Activated naive CD4-positive, alpha-beta T cell treated with anti-CD3 and anti-CD28 coated beads for 36 hours (primary cell): ENCODE data around the gene TP53BP2. TPM values are rescaled to one million over a fixed set of nuclear protein-coding genes. Genes with fewer than 3 reads are reported as not detected.

Experiments
- CTCF ChIA-PET: fragments of 350-600 bp; sonication (Branson Sonifier 250); formaldehyde crosslinking; loops from one replicate; lab custom pipeline; 2021; ENCODE audit warnings: antibody characterized with exemption; lab: Charles Lee
- DNase-seq: peaks from one replicate; pipeline ENCODE4 v3.0.0-alpha.2; 2020
- H3K27ac Mint-ChIP-seq: one replicate; pipeline ENCODE4 v1.8.0; 2021; ENCODE audit warnings: mild to moderate bottlenecking, mixed read lengths
- H3K27me3 Mint-ChIP-seq: one replicate; pipeline ENCODE4 v1.8.0; 2021; ENCODE audit warnings: low read depth, mixed read lengths
- H3K36me3 Mint-ChIP-seq: one replicate; pipeline ENCODE4 v1.8.0; 2021; ENCODE audit warnings: low read depth, mixed read lengths
- H3K4me1 Mint-ChIP-seq: one replicate; pipeline ENCODE4 v1.8.0; 2021; ENCODE audit warnings: low read depth, mixed read lengths
- H3K4me3 Mint-ChIP-seq: one replicate; pipeline ENCODE4 v1.8.0; 2021; ENCODE audit warnings: mild to moderate bottlenecking, moderate library complexity, mixed read lengths
- H3K9me3 Mint-ChIP-seq: one replicate; pipeline ENCODE4 v1.8.0; 2021; ENCODE audit warnings: mixed read lengths
- intact Hi-C: fragments of 100-400 bp; cut with micrococcal nuclease; formaldehyde crosslinking; loops from one replicate; pipeline ENCODE4 v1.15.1; 2023
- total RNA-seq, 2 experiments: library from RNA; stranded (reverse); gene quantifications; one replicate each; pipeline ENCODE4 v1.2.3, GENCODE V29; 2021

The TP53BP2 gene
- total RNA-seq, 2 experiments from 2014 or later, result 40.8 to 44.2 TPM

GRCh38 chr1:223780949-223781348 lies 64.8 kb downstream of the TP53BP2 start:
- Mint-ChIP-seq H3K27me3 (no peaks in the 10 kb centered on the region), H3K9me3 (no peaks in the 10 kb centered on the region), H3K36me3 (peaks cover 26% of the 10 kb centered on the region), H3K4me1 (peaks cover 14% of the 10 kb centered on the region), H3K4me3 (no peak overlapping the region), H3K27ac (no peak overlapping the region)
- CTCF ChIA-PET, result interaction anchor here (1.1 to 1.2 kb wide), 3 partner anchors 9 to 73 kb away, joined by 3 read pairs; no protein-coding TSS in a partner anchor
- intact Hi-C loops, result no loop called here
- DNase-seq, result no peak

DNA sequence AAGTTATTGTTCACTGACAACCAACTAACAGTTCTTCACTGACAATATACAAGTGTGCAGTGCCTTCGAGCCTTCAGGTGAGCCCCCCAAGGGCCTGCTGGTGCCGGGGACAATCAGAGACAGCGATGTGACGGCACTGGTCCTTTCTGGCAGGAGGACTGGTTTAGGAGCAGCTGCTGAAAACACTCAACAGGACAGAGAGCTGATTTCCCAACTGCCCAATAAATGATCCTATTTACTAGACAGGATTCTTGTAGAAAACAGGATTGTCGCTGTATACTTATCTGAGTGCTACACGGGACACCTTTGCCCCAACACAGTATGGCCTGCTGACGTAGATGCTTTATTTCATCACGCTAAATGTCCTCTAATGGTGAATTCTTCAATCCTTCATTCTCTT lies 65.4 kb downstream of the TP53BP2 start:
- Mint-ChIP-seq H3K27ac (no peak overlapping the region), H3K4me1 (peaks cover 20% of the 10 kb centered on the region), H3K4me3 (no peak overlapping the region), H3K36me3 (peaks cover 28% of the 10 kb centered on the region), H3K27me3 (no peaks in the 10 kb centered on the region), H3K9me3 (no peaks in the 10 kb centered on the region)
- intact Hi-C loops, result no loop called here
- DNase-seq, result no peak
- CTCF ChIA-PET, result interaction anchor here (1.0 to 1.2 kb wide), 3 partner anchors 31 to 85 kb away, joined by 3 read pairs; no protein-coding TSS in a partner anchor

GRCh38 chr1:223776826-223777454 lies 68.8 kb downstream of the TP53BP2 start:
- no peaks in the 10 kb centered on the region for H3K9me3 Mint-ChIP-seq
- H3K27me3 Mint-ChIP-seq, result no peaks in the 10 kb centered on the region
- intact Hi-C loops, result loop anchor here (1.0 to 5.0 kb wide), 6 partner anchors 51 to 655 kb away; partner anchors contain the start of gene WDR26
- H3K4me1 Mint-ChIP-seq, result peaks cover 37% of the 10 kb centered on the region
- no peak for DNase-seq
- H3K4me3 Mint-ChIP-seq, result no peak overlapping the region
- peak overlapping the region; percentile 86 for H3K27ac Mint-ChIP-seq
- CTCF ChIA-PET, result no interaction called here
- peaks cover 33% of the 10 kb centered on the region for H3K36me3 Mint-ChIP-seq

GRCh38 chr1:223776075-223776814 lies 69.5 kb downstream of the TP53BP2 start:
- intact Hi-C loops, result loop anchor here (1.0 to 5.0 kb wide), 6 partner anchors 50 to 656 kb away; partner anchors contain the start of gene WDR26
- peak overlapping the region; percentile 10 for H3K4me3 Mint-ChIP-seq

DNA sequence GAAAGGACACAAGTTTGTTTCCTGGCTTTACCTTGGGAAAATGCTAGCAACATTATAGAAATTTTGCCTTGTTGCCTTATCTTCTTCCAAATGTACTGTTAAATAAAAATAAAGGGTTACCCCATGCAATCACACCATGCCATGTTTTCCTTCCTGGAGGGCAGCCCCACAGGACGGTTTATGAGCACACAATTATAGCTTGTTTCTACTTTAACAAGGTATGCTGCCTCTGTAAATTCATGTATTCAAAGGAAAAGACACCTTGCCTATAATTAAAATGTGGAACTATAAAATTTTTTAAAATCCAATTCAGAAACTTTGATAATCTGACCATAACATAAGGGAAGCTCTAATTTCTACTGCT lies 70.1 kb downstream of the TP53BP2 start:
- Mint-ChIP-seq H3K27ac (peak overlapping the region; percentile 86), H3K4me3 (no peak overlapping the region), H3K36me3 (peaks cover 33% of the 10 kb centered on the region), H3K4me1 (peaks cover 41% of the 10 kb centered on the region), H3K27me3 (no peaks in the 10 kb centered on the region), H3K9me3 (no peaks in the 10 kb centered on the region)
- intact Hi-C loops, result loop anchor here (1.0 to 5.0 kb wide), 6 partner anchors 49 to 657 kb away; partner anchors contain the start of gene WDR26
- DNase-seq, result no peak
- CTCF ChIA-PET, result interaction anchor here (1.0 to 2.3 kb wide), 3 partner anchors 26 to 79 kb away, joined by 3 to 10 read pairs (median 4); no protein-coding TSS in a partner anchor

More at GRCh38 chr1:223776075-223776814, 69.5 kb downstream of the TP53BP2 start:
- no peaks in the 10 kb centered on the region for H3K27me3 Mint-ChIP-seq
- H3K27ac Mint-ChIP-seq, result peak overlapping the region; percentile 86
- CTCF ChIA-PET, result interaction anchor here (1.0 to 2.3 kb wide), 3 partner anchors 27 to 80 kb away, joined by 3 to 10 read pairs (median 4); no protein-coding TSS in a partner anchor
- H3K9me3 Mint-ChIP-seq, result no peaks in the 10 kb centered on the region
- H3K4me1 Mint-ChIP-seq, result peaks cover 41% of the 10 kb centered on the region
- H3K36me3 Mint-ChIP-seq, result peaks cover 33% of the 10 kb centered on the region
- peak; percentile 83 for DNase-seq

GRCh38 chr1:223775054-223775453 lies 70.7 kb downstream of the TP53BP2 start:
- peaks cover 41% of the 10 kb centered on the region for H3K4me1 Mint-ChIP-seq

GRCh38 chr1:223774134-223774814 lies 71.5 kb downstream of the TP53BP2 start:
- no peak for DNase-seq
- Mint-ChIP-seq H3K9me3 (no peaks in the 10 kb centered on the region), H3K4me3 (no peak overlapping the region), H3K4me1 (peaks cover 41% of the 10 kb centered on the region), H3K27ac (peak overlapping the region; percentile 58), H3K27me3 (no peaks in the 10 kb centered on the region), H3K36me3 (peaks cover 40% of the 10 kb centered on the region)
- CTCF ChIA-PET, result interaction anchor here (0.7 to 2.3 kb wide), 4 partner anchors 72 to 134 kb away, joined by 3 to 10 read pairs (median 4); no protein-coding TSS in a partner anchor
- intact Hi-C loops, result no loop called here

More at GRCh38 chr1:223775054-223775453, 70.7 kb downstream of the TP53BP2 start:
- Mint-ChIP-seq H3K9me3 (no peaks in the 10 kb centered on the region), H3K27ac (peak overlapping the region; percentile 58), H3K4me3 (no peak overlapping the region), H3K27me3 (no peaks in the 10 kb centered on the region), H3K36me3 (peaks cover 33% of the 10 kb centered on the region)
- CTCF ChIA-PET, result interaction anchor here (0.6 to 2.3 kb wide), 5 partner anchors 26 to 133 kb away, joined by 3 to 10 read pairs (median 4); partner anchors contain the start of gene CAPN2
- no peak for DNase-seq
- intact Hi-C loops, result loop anchor here (5.0 kb wide), 1 partner anchor 657 kb away; the partner anchor contains the start of gene WDR26

DNA sequence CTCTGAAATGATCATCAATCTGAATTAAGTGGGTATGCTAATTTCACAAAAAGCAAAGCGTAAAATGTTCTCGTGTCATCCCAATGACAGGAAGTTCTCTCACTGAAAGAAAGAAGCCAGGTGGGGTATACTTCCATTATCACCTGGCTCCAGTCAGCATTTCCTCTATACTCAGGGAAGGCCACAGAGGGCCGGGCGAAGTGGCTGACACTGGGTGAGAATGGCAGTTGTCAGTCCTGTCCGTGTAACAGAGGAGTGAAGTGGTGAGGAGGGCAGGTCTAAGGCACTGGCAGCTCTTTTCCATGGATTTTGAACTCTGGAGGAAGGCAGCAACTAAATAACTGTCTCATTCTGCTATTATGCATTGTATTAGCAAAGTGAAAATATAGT lies 73.0 kb downstream of the TP53BP2 start:
- Mint-ChIP-seq H3K4me3 (no peak overlapping the region), H3K27ac (no peak overlapping the region), H3K9me3 (no peaks in the 10 kb centered on the region), H3K36me3 (peaks cover 36% of the 10 kb centered on the region), H3K27me3 (no peaks in the 10 kb centered on the region), H3K4me1 (peaks cover 41% of the 10 kb centered on the region)
- DNase-seq, result no peak
- intact Hi-C loops, result no loop called here
- CTCF ChIA-PET, result interaction anchor here (0.7 kb wide), 2 partner anchors 8 to 69 kb away, joined by 3 read pairs; no protein-coding TSS in a partner anchor

DNA sequence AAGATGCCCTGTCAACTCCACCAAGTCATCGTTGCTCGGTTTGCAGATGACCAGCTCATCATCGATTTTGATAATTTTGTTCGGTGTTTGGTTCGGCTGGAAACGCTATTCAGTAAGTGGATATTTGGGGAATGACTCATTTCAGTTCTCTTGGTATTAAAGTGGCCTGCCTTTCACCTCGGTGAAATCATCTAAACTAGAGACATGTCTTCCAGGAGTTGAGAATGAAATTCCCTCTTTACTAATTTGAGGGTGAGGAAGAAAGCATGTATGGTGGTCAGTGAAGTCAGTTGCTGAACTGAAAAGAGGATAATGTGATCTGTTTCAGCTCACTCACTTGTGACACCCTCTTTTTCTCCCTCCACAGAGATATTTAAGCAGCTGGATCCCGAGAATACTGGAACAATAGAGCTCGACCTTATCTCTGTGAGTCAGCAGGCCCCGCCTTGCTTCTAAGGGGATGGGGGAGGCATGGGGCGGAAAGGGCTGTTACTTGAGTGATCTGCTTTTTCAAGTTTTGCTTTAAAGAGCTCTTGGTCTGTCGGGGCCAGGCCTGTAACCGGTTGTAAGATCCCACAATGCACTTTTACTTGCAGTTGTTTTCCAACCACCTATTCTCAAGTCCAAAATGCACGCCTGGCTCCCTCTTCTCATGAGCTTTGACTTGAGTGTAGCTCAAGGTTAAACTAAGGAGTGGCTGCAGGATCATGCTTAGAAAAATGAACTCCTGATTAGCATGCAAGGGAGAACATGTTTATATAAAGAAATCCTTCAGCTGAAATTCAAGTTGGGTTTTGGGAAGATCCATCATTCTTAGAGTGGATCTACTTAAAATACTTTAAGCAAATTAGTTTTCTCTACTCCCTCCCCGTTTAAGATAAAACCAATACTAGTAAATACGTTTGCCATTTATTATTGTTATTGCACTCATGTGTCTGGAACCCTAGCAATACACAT lies 73.7 kb downstream of the TP53BP2 start:
- H3K4me3 Mint-ChIP-seq, result no peak overlapping the region
- no peak for DNase-seq
- H3K27ac Mint-ChIP-seq, result no peak overlapping the region
- CTCF ChIA-PET, result interaction anchor here (0.7 to 2.1 kb wide), 3 partner anchors 9 to 70 kb away, joined by 3 to 8 read pairs (median 3); no protein-coding TSS in a partner anchor
- H3K9me3 Mint-ChIP-seq, result no peaks in the 10 kb centered on the region
- H3K27me3 Mint-ChIP-seq, result no peaks in the 10 kb centered on the region
- H3K36me3 Mint-ChIP-seq, result peaks cover 32% of the 10 kb centered on the region
- intact Hi-C loops, result no loop called here
- H3K4me1 Mint-ChIP-seq, result peaks cover 36% of the 10 kb centered on the region

DNA sequence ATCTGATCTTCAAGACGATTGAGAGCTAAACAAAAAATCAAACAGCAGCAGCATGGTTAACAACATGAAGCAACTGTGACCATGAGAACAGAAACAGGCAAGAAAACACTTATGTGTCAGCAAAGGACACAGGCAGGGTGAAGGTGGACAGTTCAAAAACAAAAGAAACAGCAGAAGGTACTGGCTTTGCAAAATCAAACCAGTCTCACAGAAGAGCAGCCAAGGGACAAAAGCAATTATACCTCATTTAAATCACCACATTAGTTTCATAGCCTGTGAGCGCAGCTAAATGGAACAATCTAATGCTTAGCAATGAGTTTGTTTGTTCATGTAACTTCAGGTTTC lies 74.3 kb downstream of the TP53BP2 start:
- intact Hi-C loops, result no loop called here
- Mint-ChIP-seq H3K9me3 (no peaks in the 10 kb centered on the region), H3K4me1 (peaks cover 31% of the 10 kb centered on the region), H3K27ac (peak overlapping the region; percentile 7), H3K27me3 (no peaks in the 10 kb centered on the region), H3K4me3 (no peak overlapping the region), H3K36me3 (peaks cover 29% of the 10 kb centered on the region)
- no peak for DNase-seq
- CTCF ChIA-PET, result interaction anchor here (2.1 kb wide), 1 partner anchor 22 kb away, joined by 8 read pairs; no protein-coding TSS in a partner anchor
